ENCODE data around the gene ZNG1B. TPM values are rescaled to one million over a fixed set of nuclear protein-coding genes. Genes with fewer than 3 reads are reported as not detected.
A peak's percentile ranks its signal among the peaks of the same experiment; 100 is the strongest.
"Not testable (repeated sequence)": the region's sequence is repeated elsewhere in the genome, so short reads cannot be mapped to it uniquely, and the experiment has no call there.

Gene ZNG1B
- total RNA-seq, 4 donors from 2014 or later, result 23.5 to 39.0 (median 32.6) TPM

- H3K27ac ChIP-seq (replicated peaks in 1 of 4); H3K9me3 ChIP-seq; intact Hi-C loops (cut with DNase I); DNase-seq (ENCODE audit: extremely low spot score); H3K4me1 ChIP-seq; H3K27me3 ChIP-seq; H3K4me3 ChIP-seq; H3K36me3 ChIP-seq: not testable (repeated sequence)
Measured at GRCh38 chr2:113433468-113433867, 4.0 kb upstream of the ZNG1B start.

- DNase-seq (ENCODE audit: extremely low spot score); H3K27me3 ChIP-seq; intact Hi-C loops (cut with DNase I); H3K4me1 ChIP-seq; H3K27ac ChIP-seq (replicated peaks in 1 of 4); H3K4me3 ChIP-seq; H3K9me3 ChIP-seq; H3K36me3 ChIP-seq: not testable (repeated sequence)
Measured at GRCh38 chr2:113465770-113466169, 28.3 kb downstream of the ZNG1B start.

- H3K9me3 ChIP-seq; intact Hi-C loops (cut with DNase I); H3K27me3 ChIP-seq; H3K4me3 ChIP-seq; H3K27ac ChIP-seq (replicated peaks in 1 of 4); DNase-seq (ENCODE audit: extremely low spot score); H3K36me3 ChIP-seq; H3K4me1 ChIP-seq: not testable (repeated sequence)
- WGBS, result 94% methylated on average over 16 of the region's 24 CpGs
Measured at GRCh38 chr2:113476688-113477368, 39.3 kb downstream of the ZNG1B start.

- no CpG with 5 or more reads among the region's 13 CpGs for WGBS
- Histone ChIP-seq H3K4me1 (peaks cover 0 to 14% (median 3%) of the 10 kb centered on the region in 4 donors), H3K27me3 (peaks cover 0 to 24% (median 7%) of the 10 kb centered on the region in 4 donors)
- intact Hi-C loops (cut with DNase I); H3K27ac ChIP-seq (replicated peaks in 1 of 4); H3K4me3 ChIP-seq; DNase-seq (ENCODE audit: extremely low spot score); H3K36me3 ChIP-seq; H3K9me3 ChIP-seq: not testable (repeated sequence)
Measured at GRCh38 chr2:113496527-113496926, 59.0 kb downstream of the ZNG1B start.

- H3K9me3 ChIP-seq; intact Hi-C loops (cut with DNase I); H3K4me3 ChIP-seq; H3K36me3 ChIP-seq; H3K27ac ChIP-seq (replicated peaks in 1 of 4); DNase-seq (ENCODE audit: extremely low spot score): not testable (repeated sequence)
- 100% methylated on average over 1 of the region's 4 CpGs for WGBS
- H3K4me1 ChIP-seq, result peaks cover 0 to 26% (median 17%) of the 10 kb centered on the region in 4 donors
- H3K27me3 ChIP-seq, result peaks cover 0 to 41% (median 14%) of the 10 kb centered on the region in 4 donors
Measured at GRCh38 chr2:113498365-113498764, 60.9 kb downstream of the ZNG1B start, which contains the start of gene FOXD4L1. FOXD4L1 (plus strand) TSS chr2:113498665; CDS start chr2:113499257, 592 bp downstream.

- H3K27me3 ChIP-seq, result peaks cover 0 to 49% (median 19%) of the 10 kb centered on the region in 4 donors
- H3K4me1 ChIP-seq, result peaks cover 0 to 35% (median 26%) of the 10 kb centered on the region in 4 donors
- H3K27ac ChIP-seq (replicated peaks in 1 of 4); H3K9me3 ChIP-seq; intact Hi-C loops (cut with DNase I); H3K36me3 ChIP-seq; DNase-seq (ENCODE audit: extremely low spot score); H3K4me3 ChIP-seq: not testable (repeated sequence)
- WGBS, result no CpG with 5 or more reads among the region's 62 CpGs
Measured at GRCh38 chr2:113499019-113499885, 61.8 kb downstream of the ZNG1B start.

GRCh38 chr2:113499886-113500722 lies 62.6 kb downstream of the ZNG1B start:
- no CpG with 5 or more reads among the region's 56 CpGs for WGBS

DNA sequence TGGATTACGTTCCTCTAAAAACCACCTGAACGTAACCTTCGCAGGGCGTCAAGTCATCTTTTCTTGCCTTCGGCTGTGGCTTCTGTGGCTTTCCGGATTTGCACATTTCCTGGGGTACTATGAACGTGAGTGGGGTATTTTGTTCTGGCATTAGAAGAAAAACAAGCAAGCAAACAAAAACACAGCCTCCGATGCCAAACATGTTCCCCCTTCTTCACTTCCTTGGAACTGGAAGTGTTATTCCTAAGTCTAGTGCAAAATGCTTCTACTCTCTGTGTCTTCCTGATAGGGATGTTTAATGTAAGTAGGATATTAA lies 63.2 kb downstream of the ZNG1B start:
- WGBS, result no CpG with 5 or more reads among the region's 8 CpGs
- Histone ChIP-seq H3K27me3 (peaks cover 0 to 59% (median 19%) of the 10 kb centered on the region in 4 donors), H3K4me1 (peaks cover 0 to 36% (median 27%) of the 10 kb centered on the region in 4 donors)
- peak; percentile 62 for DNase-seq (ENCODE audit: extremely low spot score)
- H3K36me3 ChIP-seq; H3K27ac ChIP-seq (replicated peaks in 1 of 4); H3K4me3 ChIP-seq; intact Hi-C loops (cut with DNase I); H3K9me3 ChIP-seq: not testable (repeated sequence)

More at GRCh38 chr2:113499886-113500722, 62.6 kb downstream of the ZNG1B start:
- H3K36me3 ChIP-seq; H3K9me3 ChIP-seq; H3K27ac ChIP-seq (replicated peaks in 1 of 4); H3K4me3 ChIP-seq; intact Hi-C loops (cut with DNase I); DNase-seq (ENCODE audit: extremely low spot score): not testable (repeated sequence)
- H3K27me3 ChIP-seq, result peaks cover 0 to 53% (median 19%) of the 10 kb centered on the region in 4 donors
- H3K4me1 ChIP-seq, result peaks cover 0 to 36% (median 27%) of the 10 kb centered on the region in 4 donors

DNA sequence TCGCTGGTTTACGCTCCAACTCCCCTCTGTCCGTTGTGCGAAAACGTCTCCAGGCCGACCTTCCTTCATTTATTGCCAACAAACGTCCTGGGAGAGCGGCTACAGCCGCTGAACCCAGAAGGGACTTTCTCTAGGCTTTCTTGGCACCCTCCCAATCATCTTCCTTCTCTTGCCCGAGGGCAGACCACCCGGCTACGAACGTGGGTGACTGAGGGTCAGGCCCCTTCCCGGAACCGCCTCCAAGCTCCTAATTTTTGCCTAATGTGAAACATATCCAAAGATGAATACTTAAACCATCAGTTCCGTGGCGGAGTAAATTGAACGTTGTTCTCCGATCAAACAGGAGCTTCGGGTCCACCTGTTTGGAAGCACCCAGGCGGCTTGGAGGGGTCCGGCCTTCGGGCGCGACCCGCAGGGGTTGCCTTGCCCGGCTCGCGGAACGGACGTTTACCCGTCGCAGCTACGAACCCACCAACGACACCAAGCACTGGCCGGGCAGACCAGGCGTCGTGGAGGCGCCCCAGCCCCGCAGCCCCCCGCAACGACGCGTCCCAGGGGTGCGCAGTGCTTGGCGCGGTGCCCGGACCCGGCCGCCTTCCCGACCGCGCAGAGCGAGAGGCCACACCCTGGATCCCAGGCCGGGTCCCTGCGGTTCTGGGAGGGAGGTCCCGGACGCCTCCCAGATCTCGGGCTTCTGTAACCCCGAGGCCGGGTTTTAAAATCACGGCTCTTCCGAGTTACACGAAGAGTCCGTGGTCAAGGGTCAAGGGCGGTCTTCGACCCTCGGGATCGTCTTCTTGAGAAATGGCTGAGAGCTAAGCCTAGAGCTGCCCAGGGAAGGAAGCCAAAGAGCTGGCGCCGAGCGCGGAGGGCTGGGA lies 65.0 kb downstream of the ZNG1B start:
- Histone ChIP-seq H3K27me3 (peaks cover 0 to 69% (median 19%) of the 10 kb centered on the region in 4 donors), H3K4me1 (peaks cover 0 to 36% (median 27%) of the 10 kb centered on the region in 4 donors)
- DNase-seq (ENCODE audit: extremely low spot score), result peak; percentile 55

DNA sequence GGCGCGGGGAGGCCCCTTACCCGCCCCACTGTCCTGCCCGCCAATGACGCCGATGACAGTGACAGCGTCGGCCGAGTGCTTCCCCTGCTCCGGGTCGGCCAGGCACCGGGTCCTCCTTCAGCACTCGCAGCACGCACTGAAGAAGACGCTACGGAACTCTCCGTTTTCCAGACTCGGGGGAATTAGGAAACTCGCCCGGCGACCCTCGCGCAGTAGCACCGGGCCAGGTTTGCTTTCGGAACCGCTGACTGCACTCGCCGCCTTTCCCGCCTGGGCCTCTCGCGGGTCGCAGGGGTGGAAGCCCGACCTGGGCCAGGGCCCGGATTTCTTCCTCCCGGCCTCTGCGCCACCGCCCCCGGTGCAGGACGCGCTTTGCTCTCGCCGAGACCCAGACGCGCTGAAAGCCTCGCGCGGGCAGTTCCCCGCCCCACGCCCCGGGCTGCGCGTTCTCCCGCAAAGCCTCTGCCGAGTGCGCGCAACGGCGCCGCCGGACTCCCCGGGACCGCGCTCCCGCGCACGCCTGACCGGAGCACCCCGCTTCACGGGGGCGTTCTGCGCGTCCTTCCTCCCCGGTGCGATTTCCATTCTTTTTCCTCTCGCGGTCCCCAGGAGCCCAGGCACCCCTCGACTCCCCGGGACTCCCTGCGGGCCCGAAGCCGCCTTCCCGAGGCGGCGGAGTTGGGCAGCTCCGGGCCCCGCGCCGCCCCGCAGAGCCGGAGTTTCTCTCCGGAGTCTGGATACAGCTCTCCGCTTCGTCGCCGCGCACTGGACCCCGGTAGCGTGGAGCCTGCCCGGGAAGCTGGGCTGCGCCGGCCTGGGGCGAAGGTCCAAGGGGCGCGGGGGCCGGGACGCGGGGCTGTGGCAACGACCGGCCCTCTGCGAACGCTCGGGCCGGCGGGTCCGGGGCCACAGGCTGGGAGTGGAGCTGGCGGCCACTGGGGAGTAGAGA lies 65.9 kb downstream of the ZNG1B start:
- intact Hi-C loops (cut with DNase I); H3K36me3 ChIP-seq; H3K27ac ChIP-seq (replicated peaks in 1 of 4); H3K9me3 ChIP-seq: not testable (repeated sequence)
- peaks cover 0 to 76% (median 19%) of the 10 kb centered on the region in 4 donors for H3K27me3 ChIP-seq
- H3K4me3 ChIP-seq, result peak overlapping the region; percentile 27 to 65 (median 58)
- no CpG with 5 or more reads among the region's 116 CpGs for WGBS
- peaks cover 0 to 36% (median 27%) of the 10 kb centered on the region in 4 donors for H3K4me1 ChIP-seq
- DNase-seq (ENCODE audit: extremely low spot score), result peak; percentile 75

More for the DNA sequence above, 65.0 kb downstream of the ZNG1B start:
- WGBS, result no CpG with 5 or more reads among the region's 73 CpGs
- H3K27ac ChIP-seq (replicated peaks in 1 of 4); intact Hi-C loops (cut with DNase I); H3K9me3 ChIP-seq; H3K36me3 ChIP-seq: not testable (repeated sequence)
- H3K4me3 ChIP-seq, result peak overlapping the region in 3 of 4 donors; percentile 58 to 65 (median 58)

Data from esophagus muscularis mucosa (tissue), 4 donors.